WERI-Rb-1 (cell line): Measurements from ENCODE around the gene CCDC24.
A peak's percentile ranks its signal among the peaks of the same experiment; 100 is the strongest.

Source experiments
- DNase-seq: peaks from one replicate; pipeline ENCODE4 v3.0.0-alpha.2; 2020
- H3K27ac ChIP-seq: fragments of 250-450 bp; sonication (Bioruptor Pico); 2 replicates; pipeline ENCODE4 v1.5.1; 2020; ENCODE audit warnings: mild to moderate bottlenecking, moderate library complexity
- H3K27me3 ChIP-seq: fragments of 250-450 bp; sonication (Bioruptor Pico); 2 replicates; pipeline ENCODE4 v1.5.1; 2021; ENCODE audit warnings: mild to moderate bottlenecking, low read depth, moderate library complexity; ENCODE audit not compliant: insufficient read depth, severe bottlenecking
- H3K36me3 ChIP-seq: fragments of 250-450 bp; sonication (Bioruptor Pico); 2 replicates; pipeline ENCODE4 v1.5.1; 2020; ENCODE audit warnings: mild to moderate bottlenecking, moderate library complexity
- H3K4me3 ChIP-seq: 2 replicates; pipeline ENCODE4 v1.5.1; 2011; ENCODE audit warnings: low read depth, mild to moderate bottlenecking, control low read depth, low read length
- H3K9me3 ChIP-seq: fragments of 250-450 bp; sonication (Bioruptor Pico); 2 replicates; pipeline ENCODE4 v1.5.1; 2021; ENCODE audit warnings: mild to moderate bottlenecking, moderate library complexity; ENCODE audit not compliant: severe bottlenecking
- CTCF ChIP-seq: IDR thresholded peaks from 2 replicates; pipeline ENCODE4 v1.5.1; 2011; ENCODE audit warnings: low read depth, mild to moderate bottlenecking, control low read depth, inconsistent platforms, low read length

CCDC24 gene

GRCh38 chr1:43998000-43998378 is 6.6 kb downstream of the CCDC24 start:
- no peak for TF ChIP-seq CTCF
- Histone ChIP-seq H3K27ac (no peak overlapping the region), H3K9me3 (no peaks in the 10 kb centered on the region), H3K4me3 (no peak overlapping the region), H3K27me3 (no peaks in the 10 kb centered on the region), H3K36me3 (no peaks in the 10 kb centered on the region)
- DNase-seq: no peak

- Histone ChIP-seq H3K27me3 (no peaks in the 10 kb centered on the region), H3K27ac (no peak overlapping the region), H3K4me3 (no peak overlapping the region), H3K9me3 (no peaks in the 10 kb centered on the region), H3K36me3 (no peaks in the 10 kb centered on the region)
- no peak for DNase-seq
- no peak for TF ChIP-seq CTCF
These were observed 8.1 kb downstream of the CCDC24 start for GRCh38 chr1:43999455-43999854.

GRCh38 chr1:44000122-44000665 is 8.8 kb downstream of the CCDC24 start:
- no peaks in the 10 kb centered on the region for H3K36me3 ChIP-seq
- no peaks in the 10 kb centered on the region for H3K9me3 ChIP-seq

GRCh38 chr1:44002165-44002564 is 10.8 kb downstream of the CCDC24 start:
- DNase-seq: no peak
- no peak for TF ChIP-seq CTCF
- H3K4me3 ChIP-seq: no peak overlapping the region
- H3K9me3 ChIP-seq: no peaks in the 10 kb centered on the region
- H3K36me3 ChIP-seq: no peaks in the 10 kb centered on the region
- H3K27me3 ChIP-seq: no peaks in the 10 kb centered on the region
- H3K27ac ChIP-seq: no peak overlapping the region

More at GRCh38 chr1:44000122-44000665, 8.8 kb downstream of the CCDC24 start:
- Histone ChIP-seq H3K4me3 (no peak overlapping the region), H3K27ac (no peak overlapping the region), H3K27me3 (no peaks in the 10 kb centered on the region)
- no peak for DNase-seq
- TF ChIP-seq CTCF: no peak

GRCh38 chr1:44002606-44003157 is 11.3 kb downstream of the CCDC24 start:
- Histone ChIP-seq H3K4me3 (no peak overlapping the region), H3K36me3 (no peaks in the 10 kb centered on the region), H3K27ac (no peak overlapping the region), H3K9me3 (no peaks in the 10 kb centered on the region), H3K27me3 (no peaks in the 10 kb centered on the region)
- DNase-seq: no peak
- peak; percentile 42; the same call in 1 of the 2 replicates for TF ChIP-seq CTCF

- H3K9me3 ChIP-seq: no peaks in the 10 kb centered on the region
- no peak overlapping the region for H3K4me3 ChIP-seq
- H3K27me3 ChIP-seq: no peaks in the 10 kb centered on the region
- no peak for TF ChIP-seq CTCF
- H3K27ac ChIP-seq: no peak overlapping the region
- DNase-seq: no peak
- no peaks in the 10 kb centered on the region for H3K36me3 ChIP-seq
These were observed 16.9 kb downstream of the CCDC24 start for GRCh38 chr1:44008259-44008658.
